Kidney (tissue), 14 donors: ENCODE results near the gene DYNLT2B. TPM values are rescaled to one million over a fixed set of nuclear protein-coding genes. Genes with fewer than 3 reads are reported as not detected.
"Not testable (repeated sequence)": the region's sequence is repeated elsewhere in the genome, so short reads cannot be mapped to it uniquely, and the experiment has no call there.

Experiments used
- DNase-seq, 5 donors: peaks; one replicate each; pipeline ENCODE4 v3.0.0-alpha.2; 2013 to 2020
- FAIRE-seq: peaks from 2 replicates; lab custom pipeline; 2012; peaks lifted over from hg19 to GRCh38; lab: Jason Lieb, UNC
- H3K27ac ChIP-seq, 2 donors: one replicate each; pipeline ENCODE4 v1.7.0; 2013; ENCODE audit warnings: low read depth in 2 of 2, low read length in 2 of 2, inconsistent platforms in 1 of 2
- H3K27me3 ChIP-seq: one replicate; pipeline ENCODE4 v1.7.1; 2013; ENCODE audit warnings: low read length, inconsistent platforms; ENCODE audit not compliant: control insufficient read depth, insufficient read depth
- H3K36me3 ChIP-seq, 3 donors: one replicate each; pipeline versions ENCODE4 v1.7.0 to v1.7.1; 2013; ENCODE audit warnings: low read length in 3 of 3, control low read depth in 1 of 3, inconsistent platforms in 1 of 3; ENCODE audit not compliant: insufficient read depth in 3 of 3, control insufficient read depth in 2 of 3
- H3K4me1 ChIP-seq, 3 donors: one replicate each; pipeline versions ENCODE4 v1.7.0 to v1.7.1; 2013; ENCODE audit warnings: low read length in 3 of 3, inconsistent platforms in 1 of 3, low read depth in 1 of 3; ENCODE audit not compliant: control insufficient read depth in 2 of 3, insufficient read depth in 2 of 3
- H3K4me3 ChIP-seq, 3 donors: one replicate each; pipeline versions ENCODE4 v1.7.0 to v1.8.1; 2013; ENCODE audit warnings: low read length in 3 of 3, control low read depth in 1 of 3, inconsistent platforms in 1 of 3
- H3K9ac ChIP-seq, 3 donors: one replicate each; pipeline versions ENCODE4 v1.7.0 to v1.7.1; 2013; ENCODE audit warnings: low read length in 3 of 3, control low read depth in 1 of 3, inconsistent platforms in 1 of 3
- H3K9me3 ChIP-seq, 3 donors: one replicate each; pipeline versions ENCODE4 v1.7.0 to v1.7.1; 2013; ENCODE audit warnings: low read length in 3 of 3, control low read depth in 1 of 3, inconsistent platforms in 1 of 3; ENCODE audit not compliant: control insufficient read depth in 2 of 3, insufficient read depth in 1 of 3
- CTCF ChIP-seq: IDR thresholded peaks from 3 replicates; pipeline ENCODE4 v1.5.1; 2012; ENCODE audit warnings: mild to moderate bottlenecking, moderate library complexity, borderline replicate concordance; ENCODE audit not compliant: insufficient read depth; ENCODE audit errors: extremely low read depth
- intact Hi-C: fragments of 100-400 bp; cut with DNase I; formaldehyde crosslinking; loops from one replicate; pipeline ENCODE4 v1.11.1; 2022
- polyA plus RNA-seq: library from polyadenylated mRNA; stranded (reverse); fragments of 350-450 nt; fragmentation: Illumina TruSeq; extraction: RNeasy Lipid Tissue Mini Kit (QIAGEN cat#74804); gene quantifications from one replicate; pipeline ENCODE4 v1.2.3, GENCODE V29; 2014; ENCODE audit warnings: low read depth, low replicate concordance; ENCODE audit not compliant: insufficient read depth
- total RNA-seq: library from RNA; stranded (reverse); fragmentation: NEBNext Ultra II Directional; extraction: Animal tissue kit (Norgen Biotek cat#: 25700); gene quantifications from one replicate; pipeline ENCODE4 v1.2.1, GENCODE V29; 2021
- donor health status: control.
- donor health status: control.
- donor health status: control.
- donor health status: control.
- donor health status: control.
- donor health status: DM: yes; HTN: yes; CAD: no.
- donor health status: Normal renal cell carcinoma (clear cell type).

Gene DYNLT2B
- total and polyA plus RNA-seq, 2 donors from 2014 or later: 10.5 to 41.8 TPM

GRCh38 chr3:196360586-196360985 is 42.5 kb upstream of the DYNLT2B start:
- no peak overlapping the region for H3K4me3 ChIP-seq

GRCh38 chr3:196358540-196358939 is 40.5 kb upstream of the DYNLT2B start:
- H3K9ac ChIP-seq, H3K4me1 ChIP-seq, H3K27me3 ChIP-seq, intact Hi-C loops, H3K27ac ChIP-seq, FAIRE-seq, H3K9me3 ChIP-seq, H3K4me3 ChIP-seq, DNase-seq: not testable (repeated sequence)
- peaks cover 8 to 42% (median 30%) of the 10 kb centered on the region in 3 donors for H3K36me3 ChIP-seq

More at GRCh38 chr3:196360586-196360985, 42.5 kb upstream of the DYNLT2B start:
- FAIRE-seq: no peak
- Histone ChIP-seq H3K36me3 (peaks cover 7 to 35% (median 30%) of the 10 kb centered on the region in 3 donors), H3K27me3 (no peaks in the 10 kb centered on the region), H3K4me1 (no peaks in the 10 kb centered on the region), H3K9ac (no peak overlapping the region), H3K27ac (no peak overlapping the region), H3K9me3 (no peaks in the 10 kb centered on the region)
- intact Hi-C loops: no loop called here
- TF ChIP-seq CTCF: no peak
- no peak for DNase-seq

- no peak overlapping the region for H3K4me3 ChIP-seq
- no peak for TF ChIP-seq CTCF
- H3K27ac ChIP-seq: no peak overlapping the region
- H3K9me3 ChIP-seq: no peaks in the 10 kb centered on the region
- no peak overlapping the region for H3K9ac ChIP-seq
- H3K27me3 ChIP-seq: no peaks in the 10 kb centered on the region
- no peaks in the 10 kb centered on the region for H3K4me1 ChIP-seq
- no peak for FAIRE-seq
- intact Hi-C loops: no loop called here
- no peak for DNase-seq
- H3K36me3 ChIP-seq: peaks cover 8 to 42% (median 32%) of the 10 kb centered on the region in 3 donors
Observed at GRCh38 chr3:196357905-196358304, 39.9 kb upstream of the DYNLT2B start.

GRCh38 chr3:196356556-196356955 is 38.5 kb upstream of the DYNLT2B start:
- no peaks in the 10 kb centered on the region for H3K27me3 ChIP-seq
- peaks cover 6 to 39% (median 25%) of the 10 kb centered on the region in 3 donors for H3K36me3 ChIP-seq
- TF ChIP-seq CTCF: no peak
- no peak overlapping the region for H3K4me3 ChIP-seq
- H3K9me3 ChIP-seq: no peaks in the 10 kb centered on the region
- no peaks in the 10 kb centered on the region for H3K4me1 ChIP-seq
- DNase-seq: no peak
- no peak for FAIRE-seq
- H3K9ac ChIP-seq: no peak overlapping the region
- intact Hi-C loops: no loop called here
- H3K27ac ChIP-seq: no peak overlapping the region
